Thoracic aorta (tissue), 2 donors: ENCODE results near the gene NSRP1. TPM values are rescaled to one million over a fixed set of nuclear protein-coding genes. Genes with fewer than 3 reads are reported as not detected.

Experiments
- ATAC-seq: fragments of 150-250 bp; one replicate; pipeline ENCODE4 v1.8.0; 2017; ENCODE audit warnings: low read depth; ENCODE audit not compliant: insufficient number of reproducible peaks, low FRiP score
- DNase-seq: peaks from one replicate; pipeline ENCODE4 v3.0.0-alpha.2; 2020; ENCODE audit warnings: low spot score
- H3K27ac ChIP-seq, 2 donors: fragments of 200-600 bp; sonication (generic); 1 replicate in 1 of 2; 2 replicates in 1 of 2; pipeline ENCODE4 v1.5.1; 2016; ENCODE audit warnings: mild to moderate bottlenecking in 2 of 2, moderate library complexity in 2 of 2
- H3K27me3 ChIP-seq: fragments of 200-600 bp; sonication (generic); replicated peaks from 2 replicates; pipeline ENCODE4 v1.6.0; 2016; ENCODE audit warnings: mild to moderate bottlenecking; ENCODE audit not compliant: insufficient read depth
- H3K36me3 ChIP-seq: fragments of 200-600 bp; sonication (generic); one replicate; pipeline ENCODE4 v1.5.1; 2016
- H3K4me1 ChIP-seq, 2 donors: fragments of 200-600 bp; sonication (generic); 1 replicate in 1 of 2; 2 replicates in 1 of 2; pipeline versions ENCODE4 v1.5.1 to v1.6.0; 2016; ENCODE audit warnings: low read depth in 2 of 2, mild to moderate bottlenecking in 1 of 2; ENCODE audit not compliant: control insufficient read depth in 1 of 2
- H3K4me3 ChIP-seq: fragments of 200-600 bp; sonication (generic); 2 replicates; pipeline ENCODE4 v1.5.1; 2016; ENCODE audit warnings: mild to moderate bottlenecking
- H3K9me3 ChIP-seq: fragments of 200-600 bp; sonication (generic); 2 replicates; pipeline ENCODE4 v1.5.1; 2016
- CTCF ChIP-seq: fragments of 200-600 bp; sonication (generic); IDR thresholded peaks from one replicate; pipeline ENCODE4 v1.5.1; 2019; ENCODE audit warnings: antibody characterized with exemption
- total RNA-seq, 2 donors: library from RNA; depleted of rRNA; stranded (reverse); fragments of >200 nt; gene quantifications; one replicate each; pipeline versions ENCODE4 v1.1.0 to v1.2.3, GENCODE V29; 2016

NSRP1 gene
- total RNA-seq, 2 donors from 2014 or later = 32.9 to 58.3 TPM

DNA sequence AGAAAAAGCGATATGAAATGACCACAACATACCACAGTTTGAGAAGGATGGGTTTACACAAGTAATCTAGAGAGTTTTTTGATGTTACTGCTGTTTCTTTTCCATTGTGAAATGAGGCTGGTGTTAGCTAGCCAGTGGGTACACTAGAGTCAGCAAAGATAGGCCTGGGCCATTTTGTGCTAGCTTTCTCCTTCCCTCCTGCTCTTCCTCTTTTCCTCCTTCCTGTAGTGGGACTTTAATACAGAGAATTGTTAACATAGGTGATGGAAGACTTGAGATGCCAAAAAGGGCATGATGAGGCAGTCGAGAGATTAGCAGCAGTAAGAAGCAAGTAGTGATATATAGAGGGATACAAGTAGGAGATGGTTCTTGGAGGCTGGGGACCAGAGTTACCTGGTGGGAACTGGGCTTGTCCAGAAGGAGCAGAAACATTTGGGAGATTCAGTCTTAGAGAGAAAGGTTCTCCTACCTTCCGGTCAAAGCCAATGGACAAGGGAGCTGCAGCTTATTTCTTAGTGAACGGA is 7.7 kb downstream of the NSRP1 start:
- no peak for TF ChIP-seq CTCF
- Histone ChIP-seq H3K4me1 (peaks cover 17 to 24% of the 10 kb centered on the region in 2 donors), H3K27ac (no peak overlapping the region), H3K27me3 (no peaks in the 10 kb centered on the region), H3K36me3 (peaks cover 2% of the 10 kb centered on the region), H3K9me3 (no peaks in the 10 kb centered on the region), H3K4me3 (no peak overlapping the region)
- DNase-seq = no peak
- ATAC-seq = no peak

GRCh38 chr17:30130121-30130520 is 13.5 kb downstream of the NSRP1 start:
- Histone ChIP-seq H3K9me3 (no peaks in the 10 kb centered on the region), H3K27ac (no peak overlapping the region), H3K27me3 (no peaks in the 10 kb centered on the region), H3K4me3 (no peak overlapping the region), H3K4me1 (peaks cover 4 to 6% of the 10 kb centered on the region in 2 donors), H3K36me3 (no peaks in the 10 kb centered on the region)
- ATAC-seq = no peak
- no peak for TF ChIP-seq CTCF
- DNase-seq = no peak

DNA sequence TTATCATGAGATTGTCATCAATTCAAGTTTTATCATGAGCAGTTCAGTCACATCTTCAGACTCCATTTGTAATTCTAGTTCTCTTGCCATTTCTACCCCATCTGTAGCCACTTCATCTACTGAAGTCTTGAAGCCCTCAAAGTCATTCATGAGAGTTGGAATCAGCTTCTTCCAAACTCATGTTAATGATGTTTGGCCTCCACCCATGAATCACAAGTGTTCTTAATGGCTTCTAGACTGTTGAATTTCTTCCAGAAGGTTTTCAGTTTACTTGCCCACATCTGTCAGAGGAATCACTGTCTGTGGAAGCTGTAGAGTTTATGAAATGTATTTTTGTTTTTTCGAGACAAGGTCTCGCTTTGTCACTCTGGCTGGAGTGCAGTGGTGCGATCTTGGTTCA is 16.0 kb downstream of the NSRP1 start:
- Histone ChIP-seq H3K9me3 (no peaks in the 10 kb centered on the region), H3K4me3 (no peak overlapping the region), H3K4me1 (no peaks in the 10 kb centered on the region), H3K27me3 (no peaks in the 10 kb centered on the region), H3K27ac (no peak overlapping the region), H3K36me3 (no peaks in the 10 kb centered on the region)
- DNase-seq (no peak), ATAC-seq (no peak)
- no peak for TF ChIP-seq CTCF

GRCh38 chr17:30133197-30133596 is 16.6 kb downstream of the NSRP1 start:
- Histone ChIP-seq H3K9me3 (no peaks in the 10 kb centered on the region), H3K4me3 (no peak overlapping the region), H3K4me1 (no peaks in the 10 kb centered on the region), H3K27ac (no peak overlapping the region), H3K36me3 (no peaks in the 10 kb centered on the region), H3K27me3 (no peaks in the 10 kb centered on the region)
- TF ChIP-seq CTCF = no peak
- DNase-seq (no peak), ATAC-seq (no peak)

- Histone ChIP-seq H3K4me1 (no peaks in the 10 kb centered on the region), H3K27ac (no peak overlapping the region), H3K9me3 (no peaks in the 10 kb centered on the region), H3K4me3 (no peak overlapping the region), H3K36me3 (no peaks in the 10 kb centered on the region), H3K27me3 (no peaks in the 10 kb centered on the region)
- DNase-seq = no peak
- TF ChIP-seq CTCF = no peak
- no peak for ATAC-seq
These were observed 17.9 kb downstream of the NSRP1 start for GRCh38 chr17:30134551-30134950.
